Glomerular visceral epithelial cell (primary cell): ENCODE results near the gene ABHD11.
A peak's percentile ranks its signal among the peaks of the same experiment; 100 is the strongest.
"Not testable (repeated sequence)": the region's sequence is repeated elsewhere in the genome, so short reads cannot be mapped to it uniquely, and the experiment has no call there.

Experiments used
- DNase-seq: peaks from one replicate; pipeline ENCODE4 v3.0.0-alpha.2; 2016; ENCODE audit errors: extremely low spot score

The ABHD11 gene, protein sequence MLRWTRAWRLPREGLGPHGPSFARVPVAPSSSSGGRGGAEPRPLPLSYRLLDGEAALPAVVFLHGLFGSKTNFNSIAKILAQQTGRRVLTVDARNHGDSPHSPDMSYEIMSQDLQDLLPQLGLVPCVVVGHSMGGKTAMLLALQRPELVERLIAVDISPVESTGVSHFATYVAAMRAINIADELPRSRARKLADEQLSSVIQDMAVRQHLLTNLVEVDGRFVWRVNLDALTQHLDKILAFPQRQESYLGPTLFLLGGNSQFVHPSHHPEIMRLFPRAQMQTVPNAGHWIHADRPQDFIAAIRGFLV

GRCh38 chr7:73738612-73739386, at the start of gene ABHD11:
Gene ABHD11 (minus strand): TSS chr7:73738802. CDS start chr7:73738770, 32 bp downstream.
- DNase-seq: peak; percentile 99

GRCh38 chr7:73787786-73788048, 49.1 kb upstream of the ABHD11 start:
- not testable (repeated sequence) for DNase-seq

- DNase-seq: no peak
Observed at GRCh38 chr7:73786588-73786987, 48.0 kb upstream of the ABHD11 start.

DNA sequence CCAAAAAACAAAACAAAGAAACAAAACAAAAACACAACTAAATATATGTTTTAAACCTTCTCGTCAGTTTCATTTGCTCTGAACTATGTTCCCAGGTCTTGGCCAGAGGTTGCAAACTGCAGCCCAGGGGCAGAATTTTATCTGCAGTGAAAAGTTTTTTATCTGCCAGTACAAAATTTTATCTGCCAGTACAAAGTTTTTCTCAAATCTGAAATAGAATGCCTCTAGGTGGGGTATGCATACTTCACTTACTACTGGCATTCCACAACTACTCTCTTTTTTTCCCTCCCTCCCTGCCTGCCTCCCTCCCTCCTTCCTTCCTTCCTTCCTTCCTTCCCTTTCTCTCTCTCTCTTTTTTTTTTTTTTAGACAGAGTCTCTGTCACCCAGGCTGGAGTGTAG, 40.9 kb upstream of the ABHD11 start:
- DNase-seq: no peak

- no peak for DNase-seq
Observed at GRCh38 chr7:73778801-73779389, 40.3 kb upstream of the ABHD11 start.

GRCh38 chr7:73774923-73775322, 36.3 kb upstream of the ABHD11 start:
- DNase-seq: no peak

DNA sequence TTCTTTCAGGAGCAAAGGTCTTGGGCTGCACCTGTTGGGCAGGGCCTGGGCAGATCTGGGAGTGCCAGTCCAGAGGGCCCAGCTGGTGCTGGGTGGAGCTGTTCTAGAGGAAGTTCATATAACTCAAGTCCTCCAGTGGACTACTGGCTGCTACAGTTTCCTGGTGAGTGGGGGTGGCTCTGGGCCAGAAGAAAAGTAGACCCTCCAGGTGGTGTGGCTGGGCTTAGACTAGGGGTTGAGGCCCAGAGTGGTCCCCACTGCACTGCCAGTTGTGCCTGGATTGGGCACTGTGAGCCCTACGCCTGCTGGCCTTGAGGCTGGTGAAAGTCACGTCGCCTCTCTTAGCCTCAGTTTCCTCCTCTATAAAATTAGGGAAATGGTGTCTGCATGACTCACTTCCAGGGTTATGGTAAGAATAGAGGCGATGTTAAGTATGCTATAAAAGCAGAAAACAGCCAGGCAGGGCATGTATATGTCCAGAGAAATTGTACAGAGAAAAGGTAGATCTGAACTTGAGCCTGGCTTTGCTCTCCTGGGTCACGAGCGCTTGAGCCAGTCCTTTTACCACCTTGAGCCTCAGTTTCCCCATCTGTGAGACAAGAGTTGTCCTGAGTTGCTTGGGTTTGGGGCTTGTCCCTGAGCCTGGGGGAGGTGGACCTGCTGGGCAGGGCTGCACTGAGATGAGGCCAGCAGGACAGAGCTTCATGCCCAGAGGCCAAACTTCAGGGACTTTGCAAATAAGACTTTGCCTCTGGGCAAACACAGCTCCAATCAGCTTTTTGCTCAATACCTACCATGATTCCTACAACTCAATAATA, 35.3 kb upstream of the ABHD11 start:
- no peak for DNase-seq

DNA sequence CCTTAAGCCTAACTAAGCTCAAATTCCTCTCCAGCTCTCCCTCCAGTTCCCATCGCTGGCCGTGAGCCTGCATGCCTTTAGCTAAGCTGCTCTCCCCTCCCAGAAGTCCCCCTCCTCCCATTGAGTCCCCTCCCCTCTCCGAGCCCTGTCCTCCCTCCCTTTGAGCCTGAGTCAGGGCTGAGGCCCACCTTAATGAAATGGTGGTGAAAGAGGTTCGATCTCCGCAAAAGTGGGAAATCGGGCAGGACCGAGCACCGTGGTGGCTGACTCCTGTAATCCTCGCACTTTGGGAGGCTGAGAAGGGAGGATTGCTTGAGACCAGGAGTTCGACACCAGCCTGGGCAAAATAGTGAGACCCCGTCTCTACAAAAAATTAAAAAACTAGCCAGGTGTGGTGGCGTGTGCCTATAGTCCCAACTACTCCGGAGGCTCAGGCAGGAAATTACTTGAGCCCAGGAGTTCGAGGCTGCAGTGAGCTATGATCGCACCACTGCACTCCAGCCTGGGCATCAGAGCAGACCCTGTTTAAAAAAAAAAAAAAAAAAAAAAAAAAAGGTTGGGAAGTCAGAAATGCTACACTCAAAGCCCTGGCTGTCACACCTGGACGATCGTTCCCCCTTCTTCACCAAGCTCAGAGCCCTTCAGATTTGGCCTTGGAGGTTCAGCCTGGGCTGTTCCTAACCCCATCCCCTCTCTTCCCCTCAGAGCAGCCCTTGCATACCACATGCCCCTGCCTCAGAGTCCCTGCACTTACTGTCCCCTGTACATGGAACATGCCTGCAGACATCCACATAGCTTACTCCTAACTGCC, 32.5 kb upstream of the ABHD11 start:
- no peak for DNase-seq

DNA sequence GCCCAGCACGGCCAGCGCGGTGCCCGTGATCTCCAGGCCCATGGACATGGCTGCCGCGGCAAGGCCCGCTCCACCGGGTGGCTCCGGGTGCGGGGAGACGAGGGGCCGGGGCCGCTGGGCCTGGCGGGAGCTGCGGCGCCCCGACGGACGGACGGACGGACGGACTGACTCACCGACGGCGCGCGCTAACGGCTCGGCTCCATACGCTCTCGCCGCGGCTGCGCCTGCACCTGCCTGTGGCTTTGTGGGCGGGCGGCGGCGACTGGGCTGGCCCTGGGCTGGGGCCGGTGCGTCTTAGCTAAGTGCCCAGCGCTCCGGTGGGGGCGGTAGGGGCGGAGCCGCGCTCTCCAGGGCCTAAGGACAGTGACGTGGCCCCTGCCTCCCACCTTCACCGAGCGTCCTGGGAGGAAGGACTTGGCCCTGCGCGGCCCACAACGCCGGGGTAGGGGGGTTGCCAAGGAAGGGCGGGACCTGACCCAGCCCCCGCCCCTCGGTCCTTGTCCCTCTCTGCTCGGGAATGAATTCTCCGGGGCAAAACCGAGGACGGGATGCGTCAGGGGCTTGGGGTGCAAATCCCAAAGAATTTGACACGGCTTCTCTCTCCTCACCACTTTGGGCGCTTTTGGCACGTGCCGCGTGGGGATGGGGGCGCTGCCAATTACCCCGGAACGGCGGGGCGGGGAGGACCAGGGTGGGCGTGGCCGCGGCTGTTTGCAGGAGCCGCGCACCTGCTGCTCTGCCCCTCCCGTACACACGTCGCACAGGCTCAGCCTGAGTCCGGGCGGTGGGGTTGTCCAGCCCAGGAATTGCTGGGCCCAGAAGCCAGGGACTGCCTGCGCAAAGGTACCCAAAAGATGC, 31.6 kb upstream of the ABHD11 start, which contains the start of gene CLDN3:
Gene CLDN3 (minus strand): TSS at position 269 of the 858 bp plus-strand sequence. CDS start 221 bp downstream, at position 48.
- peak; percentile 60 for DNase-seq

GRCh38 chr7:73769481-73770001, 30.9 kb upstream of the ABHD11 start:
- DNase-seq: no peak

DNA sequence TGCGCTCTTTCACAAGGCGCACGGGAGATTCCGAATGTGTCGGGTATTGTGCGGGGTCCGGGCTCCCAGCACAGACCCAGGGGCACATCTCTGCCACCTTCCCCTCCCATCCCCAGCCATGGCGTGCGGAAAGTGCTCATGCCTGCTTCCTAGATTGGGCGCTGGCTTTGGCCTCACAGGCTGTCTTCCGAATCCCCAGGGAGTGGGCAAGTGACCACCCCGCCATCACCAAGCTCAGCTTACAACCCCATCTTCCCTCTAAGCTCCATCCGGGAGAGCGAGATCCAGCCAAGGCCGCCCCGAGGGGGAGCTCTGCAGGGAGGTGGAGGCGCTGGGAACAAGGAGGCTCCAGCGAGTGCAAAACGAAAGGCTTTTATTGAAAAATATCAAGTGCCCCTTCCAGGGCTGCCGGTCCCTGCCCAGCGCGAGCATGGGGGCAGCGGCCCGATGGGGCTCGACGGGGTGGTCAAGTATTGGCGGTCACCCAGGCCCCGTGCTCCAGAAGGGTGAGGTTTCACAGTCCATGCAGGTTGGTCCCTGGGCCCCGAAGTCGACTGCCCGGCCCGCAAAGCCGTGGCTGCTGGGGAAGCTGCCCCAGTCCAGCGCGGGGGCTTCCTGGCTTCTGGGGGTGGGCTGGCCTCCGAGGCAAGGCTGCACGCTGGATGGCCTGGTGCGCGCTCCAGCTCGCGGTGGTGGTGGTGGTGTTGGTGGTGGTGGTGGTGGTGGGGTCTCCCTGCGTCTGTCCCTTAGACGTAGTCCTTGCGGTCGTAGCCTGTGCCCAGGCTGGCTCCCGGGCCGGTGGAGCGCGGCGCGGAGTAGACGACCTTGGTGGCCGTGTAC, 30.3 kb upstream of the ABHD11 start:
- DNase-seq: no peak

GRCh38 chr7:73766556-73767229, 28.1 kb upstream of the ABHD11 start:
- no peak for DNase-seq

GRCh38 chr7:73762659-73762999, 24.0 kb upstream of the ABHD11 start:
- no peak for DNase-seq

DNA sequence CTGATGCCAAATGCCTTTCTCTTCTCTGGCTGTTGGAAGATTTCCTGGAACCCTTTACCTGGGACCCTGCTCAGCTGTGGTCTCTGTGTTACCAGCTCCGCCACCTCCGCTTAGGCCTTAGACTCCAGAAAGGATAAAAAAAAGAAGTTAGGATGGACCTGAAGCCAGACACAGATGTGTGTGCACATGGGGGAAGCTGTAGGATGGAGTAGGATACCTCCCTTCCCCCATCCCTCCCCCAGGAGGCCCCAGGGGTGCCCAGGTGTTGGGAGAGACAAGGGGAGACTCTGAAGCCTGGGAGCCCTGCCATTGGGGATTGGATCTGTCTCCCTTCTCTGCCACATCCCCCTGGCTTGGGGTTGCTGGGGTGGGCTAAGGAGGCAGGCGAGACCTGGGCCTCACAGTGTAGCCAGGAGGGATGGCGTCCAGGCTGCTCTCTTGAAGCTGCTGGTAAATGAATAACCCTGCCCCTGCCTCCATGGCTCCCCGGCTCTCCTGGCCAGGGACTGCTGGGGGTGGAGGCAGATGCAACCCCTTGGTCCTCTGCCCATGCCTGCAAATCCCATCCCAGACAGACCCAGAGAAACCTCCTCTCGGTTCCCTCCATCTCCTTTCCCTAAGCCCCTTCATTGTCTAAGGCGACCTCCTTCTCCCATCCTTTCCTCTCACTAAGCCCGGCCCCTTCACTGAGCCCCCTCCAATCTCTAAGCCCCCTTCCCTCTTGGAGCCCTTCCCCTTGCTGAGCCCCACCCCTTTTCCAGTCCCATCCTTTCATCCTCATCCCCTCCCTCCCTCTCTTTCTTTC, 23.5 kb upstream of the ABHD11 start:
- DNase-seq: no peak

- DNase-seq: no peak
Observed at GRCh38 chr7:73758581-73759138, 20.1 kb upstream of the ABHD11 start.

GRCh38 chr7:73749931-73750776, 11.6 kb upstream of the ABHD11 start:
- no peak for DNase-seq

- no peak for DNase-seq
Observed at GRCh38 chr7:73746378-73746777, 7.8 kb upstream of the ABHD11 start.
